Breast epithelium (tissue), 3 donors: ENCODE results near the gene TMEM171.

Experiments used
- POLR2A ChIP-seq: fragments of 450-650 bp; IDR thresholded peaks from one replicate; pipeline ENCODE4 v1.6.1; 2016; ENCODE audit warnings: antibody characterized with exemption, mild to moderate bottlenecking, moderate library complexity
- POLR2AphosphoS5 ChIP-seq, 3 donors: sonication (generic); formaldehyde crosslinking; IDR thresholded peaks; one replicate each; pipeline ENCODE4 v1.6.1; 2017; ENCODE audit warnings: antibody characterized with exemption in 3 of 3
- TF ChIP-seq, protein P1 (sequence below), 3 donors: fragments of 450-650 bp; IDR thresholded peaks; one replicate each; pipeline ENCODE4 v1.5.1; 2016 to 2017; ENCODE audit warnings: antibody characterized with exemption in 3 of 3, mild to moderate bottlenecking in 3 of 3, moderate library complexity in 3 of 3

DNA sequence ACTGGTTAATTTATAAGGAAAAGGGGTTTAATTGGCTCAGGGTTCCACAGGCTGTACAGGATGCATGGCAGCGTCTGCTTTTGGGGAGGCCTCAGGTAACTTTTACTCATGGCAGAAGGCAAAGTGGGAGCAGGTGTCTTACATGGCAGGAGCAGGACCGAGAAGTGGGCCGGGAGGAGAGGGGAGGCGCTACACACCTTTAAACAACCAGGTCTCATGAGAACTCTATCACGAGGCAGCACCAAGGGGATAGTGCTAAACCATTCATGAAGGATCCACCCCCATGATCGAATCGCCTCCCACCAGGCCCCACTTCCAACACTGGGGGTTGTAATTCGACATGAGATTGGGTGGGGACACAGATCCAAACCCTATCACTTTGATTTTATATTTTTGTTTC lies 21.7 kb downstream of the TMEM171 start:
- TF ChIP-seq, protein P1, sequence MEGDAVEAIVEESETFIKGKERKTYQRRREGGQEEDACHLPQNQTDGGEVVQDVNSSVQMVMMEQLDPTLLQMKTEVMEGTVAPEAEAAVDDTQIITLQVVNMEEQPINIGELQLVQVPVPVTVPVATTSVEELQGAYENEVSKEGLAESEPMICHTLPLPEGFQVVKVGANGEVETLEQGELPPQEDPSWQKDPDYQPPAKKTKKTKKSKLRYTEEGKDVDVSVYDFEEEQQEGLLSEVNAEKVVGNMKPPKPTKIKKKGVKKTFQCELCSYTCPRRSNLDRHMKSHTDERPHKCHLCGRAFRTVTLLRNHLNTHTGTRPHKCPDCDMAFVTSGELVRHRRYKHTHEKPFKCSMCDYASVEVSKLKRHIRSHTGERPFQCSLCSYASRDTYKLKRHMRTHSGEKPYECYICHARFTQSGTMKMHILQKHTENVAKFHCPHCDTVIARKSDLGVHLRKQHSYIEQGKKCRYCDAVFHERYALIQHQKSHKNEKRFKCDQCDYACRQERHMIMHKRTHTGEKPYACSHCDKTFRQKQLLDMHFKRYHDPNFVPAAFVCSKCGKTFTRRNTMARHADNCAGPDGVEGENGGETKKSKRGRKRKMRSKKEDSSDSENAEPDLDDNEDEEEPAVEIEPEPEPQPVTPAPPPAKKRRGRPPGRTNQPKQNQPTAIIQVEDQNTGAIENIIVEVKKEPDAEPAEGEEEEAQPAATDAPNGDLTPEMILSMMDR (IDR thresholded peaks at IDR 0.05), result no peak
- no peak for TF ChIP-seq POLR2AphosphoS5 (IDR thresholded peaks at IDR 0.05)
- TF ChIP-seq POLR2A, result no peak
